ENCODE data around the gene ASXL1. TPM values are rescaled to one million over a fixed set of nuclear protein-coding genes. Genes with fewer than 3 reads are reported as not detected.

ASXL1 gene
- total and polyA plus RNA-seq, 4 donors = 24.2 to 96.4 (median 44.4) TPM

GRCh38 chr20:32350421-32350820, 7.7 kb upstream of the ASXL1 start:
- 91 to 93% methylated on average over 3 of the region's 3 CpGs for WGBS, 2 donors
- Histone ChIP-seq H3K9ac (ENCODE audit: insufficient read depth in 1 of 2, low read length in 2 of 2) (no peak overlapping the region), H3K9me3 (ENCODE audit: control insufficient read depth in 4 of 4, insufficient read depth in 3 of 4, low read length in 3 of 4) (no peaks in the 10 kb centered on the region), H3K36me3 (ENCODE audit: control insufficient read depth in 4 of 4, insufficient read depth in 4 of 4, low read length in 4 of 4) (no peaks in the 10 kb centered on the region), H3K27me3 (ENCODE audit: control insufficient read depth in 3 of 3, insufficient read depth in 3 of 3, low read length in 2 of 3) (no peaks in the 10 kb centered on the region), H3K27ac (ENCODE audit: low read depth in 1 of 2, low read length in 1 of 2) (no peak overlapping the region), H3K4me1 (ENCODE audit: control insufficient read depth in 5 of 5, insufficient read depth in 5 of 5, low read length in 5 of 5) (no peaks in the 10 kb centered on the region), H3K4me3 (no peak overlapping the region)
- no peak for DNase-seq
- ATAC-seq (ENCODE audit: insufficient read depth, low FRiP score) = no peak
- TF ChIP-seq, protein P1, sequence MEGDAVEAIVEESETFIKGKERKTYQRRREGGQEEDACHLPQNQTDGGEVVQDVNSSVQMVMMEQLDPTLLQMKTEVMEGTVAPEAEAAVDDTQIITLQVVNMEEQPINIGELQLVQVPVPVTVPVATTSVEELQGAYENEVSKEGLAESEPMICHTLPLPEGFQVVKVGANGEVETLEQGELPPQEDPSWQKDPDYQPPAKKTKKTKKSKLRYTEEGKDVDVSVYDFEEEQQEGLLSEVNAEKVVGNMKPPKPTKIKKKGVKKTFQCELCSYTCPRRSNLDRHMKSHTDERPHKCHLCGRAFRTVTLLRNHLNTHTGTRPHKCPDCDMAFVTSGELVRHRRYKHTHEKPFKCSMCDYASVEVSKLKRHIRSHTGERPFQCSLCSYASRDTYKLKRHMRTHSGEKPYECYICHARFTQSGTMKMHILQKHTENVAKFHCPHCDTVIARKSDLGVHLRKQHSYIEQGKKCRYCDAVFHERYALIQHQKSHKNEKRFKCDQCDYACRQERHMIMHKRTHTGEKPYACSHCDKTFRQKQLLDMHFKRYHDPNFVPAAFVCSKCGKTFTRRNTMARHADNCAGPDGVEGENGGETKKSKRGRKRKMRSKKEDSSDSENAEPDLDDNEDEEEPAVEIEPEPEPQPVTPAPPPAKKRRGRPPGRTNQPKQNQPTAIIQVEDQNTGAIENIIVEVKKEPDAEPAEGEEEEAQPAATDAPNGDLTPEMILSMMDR (IDR thresholded peaks at IDR 0.05; ENCODE audit: control extremely low read depth, extremely low read depth) = no peak

GRCh38 chr20:32352121-32352720, 5.9 kb upstream of the ASXL1 start:
- Histone ChIP-seq H3K27ac (ENCODE audit: low read depth in 1 of 2, low read length in 1 of 2) (no peak overlapping the region), H3K4me1 (ENCODE audit: control insufficient read depth in 5 of 5, insufficient read depth in 5 of 5, low read length in 5 of 5) (peaks cover 0 to 10% (median 3%) of the 10 kb centered on the region in 5 donors), H3K36me3 (ENCODE audit: control insufficient read depth in 4 of 4, insufficient read depth in 4 of 4, low read length in 4 of 4) (no peaks in the 10 kb centered on the region), H3K9me3 (ENCODE audit: control insufficient read depth in 4 of 4, insufficient read depth in 3 of 4, low read length in 3 of 4) (peaks cover 0 to 5% (median 0%) of the 10 kb centered on the region in 4 donors), H3K4me3 (no peak overlapping the region), H3K9ac (ENCODE audit: insufficient read depth in 1 of 2, low read length in 2 of 2) (no peak overlapping the region), H3K27me3 (ENCODE audit: control insufficient read depth in 3 of 3, insufficient read depth in 3 of 3, low read length in 2 of 3) (no peaks in the 10 kb centered on the region)
- ATAC-seq (ENCODE audit: insufficient read depth, low FRiP score) (no peak), DNase-seq (no peak)
- TF ChIP-seq, protein P1 (IDR thresholded peaks at IDR 0.05; ENCODE audit: control extremely low read depth, extremely low read depth) = no peak
- WGBS, 2 donors = 76 to 80% methylated on average over 3 of the region's 3 CpGs

- WGBS, 2 donors = 88 to 92% methylated on average over 6 of the region's 6 CpGs
- TF ChIP-seq, protein P1 (IDR thresholded peaks at IDR 0.05; ENCODE audit: control extremely low read depth, extremely low read depth) = no peak
- no peak for ATAC-seq (ENCODE audit: insufficient read depth, low FRiP score)
Measured at GRCh38 chr20:32353848-32354496, 4.2 kb upstream of the ASXL1 start.

More at GRCh38 chr20:32353848-32354496, 4.2 kb upstream of the ASXL1 start:
- H3K4me3 ChIP-seq = no peak overlapping the region
- H3K27ac ChIP-seq (ENCODE audit: low read depth in 1 of 2, low read length in 1 of 2) = no peak overlapping the region
- no peak for DNase-seq
- H3K9me3 ChIP-seq (ENCODE audit: control insufficient read depth in 4 of 4, insufficient read depth in 3 of 4, low read length in 3 of 4) = peaks cover 0 to 5% (median 0%) of the 10 kb centered on the region in 4 donors
- H3K36me3 ChIP-seq (ENCODE audit: control insufficient read depth in 4 of 4, insufficient read depth in 4 of 4, low read length in 4 of 4) = no peaks in the 10 kb centered on the region
- peaks cover 0 to 14% (median 3%) of the 10 kb centered on the region in 5 donors for H3K4me1 ChIP-seq (ENCODE audit: control insufficient read depth in 5 of 5, insufficient read depth in 5 of 5, low read length in 5 of 5)
- no peaks in the 10 kb centered on the region for H3K27me3 ChIP-seq (ENCODE audit: control insufficient read depth in 3 of 3, insufficient read depth in 3 of 3, low read length in 2 of 3)
- H3K9ac ChIP-seq (ENCODE audit: insufficient read depth in 1 of 2, low read length in 2 of 2) = no peak overlapping the region

Measured in lung (tissue), 12 donors.